T-cell (primary cell): ENCODE results near the gene FKBP1B. TPM values are rescaled to one million over a fixed set of nuclear protein-coding genes. Genes with fewer than 3 reads are reported as not detected.
A peak's percentile ranks its signal among the peaks of the same experiment; 100 is the strongest.

ENCODE experiments used
- ATAC-seq, 4 experiments: fragments of 200-7000 bp in 3 of 4; fragments of 150-1000 bp in 1 of 4; cut with Tn5 transposase; replicated peaks in 1 of 4; 1 replicate in 3 of 4; 2 replicates in 1 of 4; pipeline ENCODE4 v1.10.0; 2021; ENCODE audit warnings: moderate library complexity in 3 of 4, mild to moderate bottlenecking in 2 of 4, moderate number of reproducible peaks in 1 of 4
- CTCF ChIA-PET, 2 donors: fragments of 300-600 bp; sonication (Branson Sonifier 250); formaldehyde crosslinking; loops; one replicate each; lab custom pipeline; 2022; ENCODE audit warnings: antibody characterized with exemption in 2 of 2; lab: Charles Lee
- POLR2A ChIA-PET, 2 donors: fragments of 300-600 bp; sonication (Branson Sonifier 250); formaldehyde crosslinking; loops; one replicate each; lab custom pipeline; 2022; ENCODE audit warnings: antibody characterized with exemption in 2 of 2; lab: Charles Lee
- DNase-seq, 35 experiments: peaks; one replicate each; pipeline versions ENCODE4 v3.0.0 to v3.0.0-alpha.2; 2013 to 2023
- H3K27ac ChIP-seq: one replicate; pipeline ENCODE4 v1.5.1; 2013; ENCODE audit warnings: low read length
- H3K27me3 ChIP-seq, 2 experiments: replicated peaks in 1 of 2; 1 replicate in 1 of 2; 2 replicates in 1 of 2; pipeline versions ENCODE4 v1.6.1 to v1.7.0; 2013; ENCODE audit warnings: low read length in 1 of 2, mixed read lengths in 1 of 2; ENCODE audit not compliant: control insufficient read depth in 2 of 2, insufficient read depth in 2 of 2; ENCODE audit errors: extremely low read depth in 1 of 2
- H3K36me3 ChIP-seq, 2 donors: 1 replicate in 1 of 2; 2 replicates in 1 of 2; pipeline versions ENCODE4 v1.6.1 to v1.7.0; 2013; ENCODE audit warnings: low read length in 1 of 2; ENCODE audit not compliant: control insufficient read depth in 2 of 2, insufficient read depth in 1 of 2; ENCODE audit errors: extremely low read depth in 1 of 2
- H3K4me1 ChIP-seq, 2 experiments: 1 replicate in 1 of 2; 2 replicates in 1 of 2; pipeline versions ENCODE4 v1.6.1 to v1.7.0; 2013; ENCODE audit warnings: low read length in 2 of 2, mixed read lengths in 1 of 2; ENCODE audit not compliant: insufficient read depth in 2 of 2, control insufficient read depth in 1 of 2; ENCODE audit errors: extremely low read depth in 1 of 2
- H3K4me3 ChIP-seq, 2 donors: 1 replicate in 1 of 2; 2 replicates in 1 of 2; pipeline versions ENCODE4 v1.5.1 to v1.7.0; 2013; ENCODE audit warnings: mild to moderate bottlenecking in 2 of 2, low read length in 1 of 2, moderate library complexity in 1 of 2; ENCODE audit not compliant: control insufficient read depth in 1 of 2; ENCODE audit errors: extremely low read depth in 1 of 2
- H3K9me3 ChIP-seq: 2 replicates; pipeline ENCODE4 v1.7.0; 2013
- H3K27ac Mint-ChIP-seq, 2 donors: one replicate each; pipeline ENCODE4 v1.8.0; 2020 to 2021; ENCODE audit warnings: mild to moderate bottlenecking in 2 of 2, mixed read lengths in 2 of 2
- H3K27me3 Mint-ChIP-seq, 2 donors: one replicate each; pipeline ENCODE4 v1.8.0; 2021 to 2022; ENCODE audit warnings: mixed read lengths in 2 of 2
- H3K36me3 Mint-ChIP-seq: one replicate; pipeline ENCODE4 v1.8.0; 2021; ENCODE audit warnings: mixed read lengths
- H3K4me1 Mint-ChIP-seq, 3 donors: one replicate each; pipeline ENCODE4 v1.8.0; 2020 to 2022; ENCODE audit warnings: mixed read lengths in 3 of 3, mild to moderate bottlenecking in 1 of 3
- H3K4me3 Mint-ChIP-seq, 3 donors: one replicate each; pipeline ENCODE4 v1.8.0; 2020 to 2022; ENCODE audit warnings: mild to moderate bottlenecking in 3 of 3, mixed read lengths in 3 of 3, moderate library complexity in 3 of 3
- H3K9me3 Mint-ChIP-seq, 3 donors: one replicate each; pipeline ENCODE4 v1.8.0; 2020 to 2022; ENCODE audit warnings: mixed read lengths in 3 of 3
- WGBS: methylation state at CpG from one replicate; pipeline ENCODE4 v1.1.5; 2013; ENCODE audit warnings: missing lambda C conversion rate; ENCODE audit not compliant: insufficient coverage; 5-methylcytosine and 5-hydroxymethylcytosine counted together
- total RNA-seq, 35 experiments: library from RNA in 6 of 35; stranded (reverse) in 6 of 35; fragments of 120-200 nt in 1 of 35; gene quantifications; one replicate each; pipeline versions ENCODE4 v1.2.1 to v1.2.4 and lab custom pipeline; 2013 to 2026

FKBP1B gene
- total RNA-seq, 5 donors from 2014 or later (not counting 1 experiment from before 2014, with no cell fraction given): 1.2 to 1.5 (median 1.2) TPM

DNA sequence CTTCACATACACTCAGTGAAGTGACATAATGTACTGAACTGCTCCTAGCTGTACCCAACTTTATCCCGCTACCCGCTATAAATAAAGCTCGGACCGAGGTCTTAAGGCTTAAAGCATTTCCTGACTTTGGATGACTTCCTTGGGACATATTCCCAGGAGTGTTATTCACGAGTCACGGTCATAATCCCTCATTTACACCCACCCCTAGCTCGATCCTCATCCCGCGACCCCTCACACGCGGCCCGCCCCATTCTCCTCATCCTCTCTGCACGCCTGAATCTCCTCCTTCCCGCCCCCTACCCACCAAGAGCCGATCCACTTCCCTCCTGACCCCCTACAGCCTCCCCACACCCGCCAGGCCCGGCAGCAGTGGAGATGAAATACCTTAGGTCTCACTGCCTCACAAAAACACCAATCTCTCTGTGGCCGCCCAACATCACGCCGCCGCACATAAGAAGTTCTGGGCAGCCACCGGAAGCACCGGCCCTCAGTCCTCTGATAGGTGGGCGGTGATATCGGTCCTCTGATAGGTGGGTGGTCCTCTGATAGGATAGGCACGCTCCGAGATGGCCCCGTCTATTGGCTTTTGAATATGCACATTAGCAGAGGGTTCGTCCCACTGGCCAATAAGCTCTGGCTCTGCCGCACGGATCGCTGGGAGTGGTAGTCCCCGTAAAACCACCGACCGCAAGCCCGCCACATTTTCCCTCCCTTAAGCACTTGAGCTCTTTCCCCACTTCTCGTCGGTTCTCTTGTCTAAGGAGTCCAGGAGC, 2.4 kb upstream of the FKBP1B start, which contains the start of gene WDCP:
Gene WDCP, minus strand, starts transcription at position 462 of the 773 bp plus-strand sequence. CDS start 7,897 bp downstream, outside the sequence.
- peaks cover 5% of the 10 kb centered on the region for H3K36me3 Mint-ChIP-seq
- no peaks in the 10 kb centered on the region for H3K9me3 Mint-ChIP-seq
- ATAC-seq: peak; percentile 99 to 100 (median 100)
- peak within 1 kb of the TSS; percentile 91 to 99 (median 94) for H3K4me3 Mint-ChIP-seq
- Histone ChIP-seq H3K27ac (peak within 1 kb of the TSS; percentile 34), H3K4me3 (peak within 1 kb of the TSS; percentile 70), H3K4me1 (peaks cover 8 to 23% of the 10 kb centered on the region in 2 experiments), H3K9me3 (no peaks in the 10 kb centered on the region), H3K27me3 (peaks cover 2 to 28% of the 10 kb centered on the region in 2 experiments), H3K36me3 (no peaks in the 10 kb centered on the region)
- peak within 1 kb of the TSS; percentile 85 to 97 for H3K27ac Mint-ChIP-seq
- WGBS: 1% methylated on average over 35 of the region's 38 CpGs
- ChIA-PET CTCF (interaction anchor here in 1 of 2 donors (0.5 to 1.7 kb wide), 8 partner anchors 26 to 1271 kb away, joined by 3 to 15 read pairs (median 6); partner anchors contain the start of genes ATAD2B, SF3B6 and TP53I3), POLR2A (interaction anchor here (0.6 to 1.8 kb wide), 7 partner anchors 13 to 121 kb away, joined by 3 to 26 read pairs (median 8); partner anchors contain the start of genes ATAD2B (in 2 of the 2) and SF3B6 (in 1 of the 2))
- peak; percentile 72 to 96 (median 91) for DNase-seq
- H3K27me3 Mint-ChIP-seq: peaks cover 0 to 1% of the 10 kb centered on the region in 2 donors
- H3K4me1 Mint-ChIP-seq: peaks cover 29 to 35% (median 34%) of the 10 kb centered on the region in 3 donors

DNA sequence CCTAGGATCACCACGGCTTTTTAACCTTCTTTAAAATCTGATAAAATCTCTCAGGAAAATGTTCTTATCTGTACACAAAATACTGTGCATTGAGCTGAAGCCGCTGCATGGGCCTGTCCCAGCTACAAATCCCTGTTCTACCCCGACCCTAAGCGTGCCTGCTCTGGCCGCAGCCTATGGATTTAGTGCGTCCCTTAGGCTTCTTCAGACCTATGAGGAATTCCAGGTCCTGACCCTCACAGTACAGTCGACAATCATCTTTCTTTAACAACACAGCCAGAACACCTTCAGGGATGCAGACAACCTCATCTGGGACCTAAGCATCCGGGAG, 1.9 kb upstream of the FKBP1B start:
- no peak for DNase-seq
- Histone ChIP-seq H3K27me3 (peaks cover 2 to 28% of the 10 kb centered on the region in 2 experiments), H3K4me3 (no peak overlapping the region), H3K36me3 (no peaks in the 10 kb centered on the region), H3K27ac (no peak overlapping the region), H3K4me1 (peaks cover 8 to 23% of the 10 kb centered on the region in 2 experiments), H3K9me3 (no peaks in the 10 kb centered on the region)
- no peak for ATAC-seq
- WGBS: 41% methylated on average over 6 of the region's 8 CpGs
- CTCF ChIA-PET: interaction anchor here in 1 of 2 donors (1.0 to 1.7 kb wide), 6 partner anchors 26 to 122 kb away, joined by 3 to 15 read pairs (median 8); partner anchors contain the start of genes ATAD2B, SF3B6 and TP53I3
- Mint-ChIP-seq H3K27me3 (peaks cover 0 to 1% of the 10 kb centered on the region in 2 donors), H3K4me3 (peak overlapping the region; percentile 91 to 99 (median 94)), H3K36me3 (peaks cover 5% of the 10 kb centered on the region), H3K4me1 (peaks cover 29 to 35% (median 34%) of the 10 kb centered on the region in 3 donors), H3K9me3 (no peaks in the 10 kb centered on the region), H3K27ac (peak overlapping the region; percentile 85 to 97)
- POLR2A ChIA-PET: interaction anchor here (0.6 to 1.8 kb wide), 6 partner anchors 26 to 121 kb away, joined by 5 to 26 read pairs (median 10); partner anchors contain the start of genes ATAD2B (in 2 of the 2) and SF3B6 (in 1 of the 2)

DNA sequence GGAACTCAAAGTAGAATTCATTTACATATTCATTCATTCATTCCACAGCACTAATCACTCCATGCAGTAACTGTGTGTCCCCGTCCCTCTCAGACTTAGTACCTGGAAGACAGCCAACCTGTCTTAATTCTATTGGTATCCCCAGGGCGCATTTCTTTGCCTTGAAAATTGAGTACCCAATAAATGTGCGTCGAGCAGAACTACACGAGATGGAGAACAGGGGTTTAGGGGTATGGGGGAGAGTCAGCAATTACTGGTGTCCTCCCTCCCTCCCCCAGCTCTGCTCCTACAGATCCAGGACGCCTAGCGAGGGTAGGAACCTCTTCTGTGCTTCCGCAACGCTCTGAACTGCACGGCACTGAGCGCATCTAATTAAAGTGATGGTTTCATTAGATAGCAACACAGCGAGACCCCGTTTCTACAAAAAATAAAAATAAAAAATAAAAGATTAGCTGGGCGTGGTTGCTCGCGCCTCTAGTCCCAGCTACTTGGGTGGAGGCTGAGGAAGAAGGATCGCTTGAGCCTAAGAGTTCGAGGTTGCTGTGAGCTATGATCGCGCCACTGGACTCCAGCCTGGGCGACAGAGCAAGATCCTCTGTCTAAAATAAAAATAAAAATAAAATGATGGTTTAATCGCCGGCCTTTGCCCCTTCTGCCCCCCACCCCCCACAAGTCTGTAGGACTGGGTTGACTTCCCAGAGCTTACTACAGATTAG, 614 bp upstream of the FKBP1B start:
- Mint-ChIP-seq H3K9me3 (no peaks in the 10 kb centered on the region), H3K4me1 (peaks cover 28 to 30% (median 29%) of the 10 kb centered on the region in 3 donors), H3K27me3 (peaks cover 0 to 3% of the 10 kb centered on the region in 2 donors), H3K4me3 (peak overlapping the region in 1 of 3 donors; percentile 85), H3K36me3 (no peaks in the 10 kb centered on the region), H3K27ac (no peak overlapping the region)
- no peak for ATAC-seq
- ChIA-PET POLR2A (interaction anchor here in 1 of 2 donors (1.1 kb wide), 1 partner anchor 28 kb away, joined by 3 read pairs; no protein-coding TSS in a partner anchor), CTCF (interaction anchor here in 1 of 2 donors (0.8 to 1.2 kb wide), 4 partner anchors 28 to 224 kb away, joined by 3 to 4 read pairs (median 4); partner anchors contain the start of gene SF3B6)
- DNase-seq: peak in 1 of 35 experiments; percentile 21
- Histone ChIP-seq H3K27me3 (peaks cover 2 to 32% of the 10 kb centered on the region in 2 experiments), H3K4me1 (peaks cover 8 to 23% of the 10 kb centered on the region in 2 experiments), H3K4me3 (peak overlapping the region; percentile 36 to 66), H3K9me3 (no peaks in the 10 kb centered on the region), H3K36me3 (no peaks in the 10 kb centered on the region), H3K27ac (no peak overlapping the region)
- WGBS: 33% methylated on average over 3 of the region's 23 CpGs

DNA sequence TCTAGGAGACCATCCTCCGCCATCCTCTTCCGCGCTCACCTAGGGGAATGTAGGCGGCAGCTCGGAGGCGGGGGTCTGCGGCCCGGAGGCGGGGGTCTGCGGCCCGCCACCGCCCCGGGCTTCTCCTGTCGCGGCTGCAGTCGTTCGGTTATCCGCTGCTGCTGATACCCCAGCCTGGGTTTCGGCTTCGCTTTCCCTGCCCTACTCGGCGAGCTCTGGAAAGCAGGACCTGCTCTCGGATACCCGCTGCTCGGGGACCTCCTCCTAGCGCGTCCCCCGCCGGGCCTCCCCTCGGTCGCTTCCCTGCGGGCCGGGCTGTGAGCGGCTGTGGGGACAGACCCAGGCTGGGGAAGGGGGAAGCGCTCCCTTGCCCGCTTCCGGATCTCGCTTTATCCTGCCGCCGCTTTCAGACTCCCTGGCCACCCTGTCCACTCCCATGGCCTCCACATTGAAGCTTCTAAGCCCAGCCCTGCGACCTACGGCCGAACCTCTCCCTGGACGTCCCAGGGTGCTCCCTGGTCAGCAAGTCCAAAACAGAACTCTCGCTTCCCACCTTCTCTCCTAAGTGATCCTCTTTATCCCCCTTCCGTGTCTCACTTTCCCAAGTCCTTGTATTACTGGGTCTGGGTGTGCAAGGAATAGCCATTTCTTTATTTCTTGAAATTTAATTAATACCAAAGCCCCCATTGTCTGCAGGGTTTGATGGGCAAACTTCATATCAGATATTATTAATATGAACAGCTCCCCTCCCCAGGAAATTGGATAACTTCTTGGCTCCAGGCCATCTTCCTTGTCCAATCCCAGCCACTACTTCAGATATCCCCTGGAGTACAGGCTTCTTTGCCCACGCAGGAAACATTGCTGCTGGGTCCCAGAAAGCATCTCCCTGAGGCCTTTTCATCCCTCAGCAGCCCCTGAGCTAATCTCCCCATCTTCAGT, 769 bp downstream of the FKBP1B start:
- Mint-ChIP-seq H3K4me1 (peaks cover 19 to 26% (median 24%) of the 10 kb centered on the region in 3 donors), H3K9me3 (no peaks in the 10 kb centered on the region), H3K27me3 (peaks cover 3 to 5% of the 10 kb centered on the region in 2 donors), H3K36me3 (no peaks in the 10 kb centered on the region), H3K27ac (no peak overlapping the region), H3K4me3 (peak overlapping the region in 1 of 3 donors; percentile 64)
- peak in 10 of 35 experiments; percentile 4 to 29 (median 9) for DNase-seq
- CTCF ChIA-PET: interaction anchor here in 1 of 2 donors (1.0 kb wide), 1 partner anchor 226 kb away, joined by 3 read pairs; no protein-coding TSS in a partner anchor
- Histone ChIP-seq H3K4me3 (peak overlapping the region; percentile 53 to 66), H3K4me1 (peaks cover 8 to 23% of the 10 kb centered on the region in 2 experiments), H3K9me3 (no peaks in the 10 kb centered on the region), H3K27me3 (peaks cover 2 to 36% of the 10 kb centered on the region in 2 experiments), H3K27ac (no peak overlapping the region), H3K36me3 (no peaks in the 10 kb centered on the region)
- 11% methylated on average over 39 of the region's 47 CpGs for WGBS
- POLR2A ChIA-PET: interaction anchor here (0.7 to 1.1 kb wide), 3 partner anchors 26 to 1366 kb away, joined by 3 to 4 read pairs (median 3); partner anchors contain the start of gene SF3B6 (in 1 of the 2)
- ATAC-seq: no peak

DNA sequence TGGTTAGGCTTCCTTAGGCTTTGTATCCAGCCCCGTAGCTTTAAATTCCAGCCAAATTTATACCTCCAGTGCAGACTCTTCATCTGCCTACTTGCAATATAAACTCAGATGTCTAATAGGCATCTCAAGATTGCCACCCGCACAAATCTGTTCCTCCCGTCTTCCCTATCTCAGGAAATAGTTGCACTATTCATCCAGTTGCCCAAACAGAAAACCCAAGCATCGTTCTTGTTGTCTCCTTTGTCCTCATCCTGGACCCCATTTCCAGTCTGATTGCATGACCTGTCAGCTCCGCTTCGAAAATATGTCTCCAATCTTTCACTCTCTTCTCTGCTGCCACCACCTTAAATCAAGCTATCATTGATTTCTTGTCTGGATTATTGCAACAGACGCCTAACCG, 2.3 kb downstream of the FKBP1B start:
- Histone ChIP-seq H3K4me3 (no peak overlapping the region), H3K4me1 (peaks cover 1 to 23% of the 10 kb centered on the region in 2 experiments), H3K36me3 (no peaks in the 10 kb centered on the region), H3K9me3 (no peaks in the 10 kb centered on the region), H3K27me3 (peaks cover 2 to 36% of the 10 kb centered on the region in 2 experiments), H3K27ac (no peak overlapping the region)
- Mint-ChIP-seq H3K9me3 (no peaks in the 10 kb centered on the region), H3K27me3 (peaks cover 3 to 9% of the 10 kb centered on the region in 2 donors), H3K27ac (no peak overlapping the region), H3K36me3 (no peaks in the 10 kb centered on the region), H3K4me1 (peaks cover 12 to 18% (median 16%) of the 10 kb centered on the region in 3 donors), H3K4me3 (no peak overlapping the region)
- CTCF ChIA-PET: no interaction called here
- POLR2A ChIA-PET: interaction anchor here in 1 of 2 donors (0.5 kb wide), 1 partner anchor 48 kb away, joined by 3 read pairs; no protein-coding TSS in a partner anchor
- 88% methylated on average over 5 of the region's 8 CpGs for WGBS
- DNase-seq (no peak), ATAC-seq (no peak)
